Trophoblast cell (in vitro differentiated cells and primary cell): Measurements from ENCODE around the gene TSHZ2.
"Not testable (repeated sequence)": the region's sequence is repeated elsewhere in the genome, so short reads cannot be mapped to it uniquely, and the experiment has no call there.

ENCODE experiments used
- DNase-seq, 2 donors: peaks; one replicate each; pipeline ENCODE4 v3.0.0-alpha.2; 2016
- H2AFZ ChIP-seq: 2 replicates; pipeline ENCODE4 v1.6.1; 2013; ENCODE audit warnings: low read length, moderate library complexity, mild to moderate bottlenecking; ENCODE audit not compliant: insufficient read depth, poor library complexity
- H2AK5ac ChIP-seq: 2 replicates; pipeline ENCODE4 v1.6.1; 2013; ENCODE audit warnings: mild to moderate bottlenecking, low read length
- H2BK120ac ChIP-seq: 2 replicates; pipeline ENCODE4 v1.6.1; 2013; ENCODE audit warnings: low read length, mild to moderate bottlenecking, moderate library complexity; ENCODE audit not compliant: insufficient read depth, poor library complexity
- H2BK12ac ChIP-seq: 2 replicates; pipeline ENCODE4 v1.6.1; 2013; ENCODE audit warnings: mild to moderate bottlenecking, low read length, moderate library complexity
- H2BK5ac ChIP-seq: 2 replicates; pipeline ENCODE4 v1.6.1; 2013; ENCODE audit warnings: low read length, low read depth, moderate library complexity, mild to moderate bottlenecking; ENCODE audit not compliant: poor library complexity
- H3K14ac ChIP-seq: 2 replicates; pipeline ENCODE4 v1.6.1; 2013; ENCODE audit warnings: mild to moderate bottlenecking, low read length
- H3K18ac ChIP-seq: 2 replicates; pipeline ENCODE4 v1.6.1; 2013; ENCODE audit warnings: mild to moderate bottlenecking, low read length
- H3K23ac ChIP-seq: 2 replicates; pipeline ENCODE4 v1.6.1; 2013; ENCODE audit warnings: low read length
- H3K27ac ChIP-seq: 2 replicates; pipeline ENCODE4 v1.5.1; 2013; ENCODE audit warnings: low read depth, mild to moderate bottlenecking, inconsistent platforms, low read length, moderate library complexity
- H3K27me3 ChIP-seq: 2 replicates; pipeline ENCODE4 v1.6.1; 2013; ENCODE audit warnings: inconsistent platforms, mild to moderate bottlenecking, low read length, moderate library complexity; ENCODE audit not compliant: insufficient read depth
- H3K36me3 ChIP-seq, 2 experiments: 1 replicate in 1 of 2; 2 replicates in 1 of 2; pipeline ENCODE4 v1.6.1; 2013; ENCODE audit warnings: low read length in 2 of 2, mild to moderate bottlenecking in 2 of 2, moderate library complexity in 1 of 2; ENCODE audit not compliant: insufficient read depth in 2 of 2, control insufficient read depth in 1 of 2
- H3K4ac ChIP-seq: 2 replicates; pipeline ENCODE4 v1.6.1; 2013; ENCODE audit warnings: low read depth, mild to moderate bottlenecking, low read length, moderate library complexity
- H3K4me1 ChIP-seq, 2 experiments: 1 replicate in 1 of 2; 2 replicates in 1 of 2; pipeline ENCODE4 v1.6.1; 2013; ENCODE audit warnings: low read length in 2 of 2, mild to moderate bottlenecking in 2 of 2, moderate library complexity in 1 of 2; ENCODE audit not compliant: insufficient read depth in 2 of 2, control insufficient read depth in 1 of 2
- H3K4me2 ChIP-seq: 2 replicates; pipeline ENCODE4 v1.6.1; 2013; ENCODE audit warnings: inconsistent platforms, mild to moderate bottlenecking, low read length, moderate library complexity
- H3K4me3 ChIP-seq: 2 replicates; pipeline ENCODE4 v1.5.1; 2013; ENCODE audit warnings: mild to moderate bottlenecking, low read depth, low read length, inconsistent platforms
- H3K79me1 ChIP-seq: one replicate; pipeline ENCODE4 v1.6.1; 2013; ENCODE audit warnings: low read length
- H3K79me2 ChIP-seq: 2 replicates; pipeline ENCODE4 v1.6.1; 2013; ENCODE audit warnings: low read length, mild to moderate bottlenecking; ENCODE audit not compliant: control insufficient read depth, insufficient read depth, poor library complexity
- H3K9ac ChIP-seq: 2 replicates; pipeline ENCODE4 v1.6.1; 2013; ENCODE audit warnings: mild to moderate bottlenecking, low read length
- H3K9me3 ChIP-seq: 2 replicates; pipeline ENCODE4 v1.6.1; 2013; ENCODE audit warnings: low read depth, mild to moderate bottlenecking, control low read depth, inconsistent platforms, low read length; ENCODE audit not compliant: insufficient read depth
- H4K12ac ChIP-seq: 2 replicates; pipeline ENCODE4 v1.6.1; 2013; ENCODE audit warnings: low read depth, mild to moderate bottlenecking, low read length, moderate library complexity
- H4K8ac ChIP-seq: 2 replicates; pipeline ENCODE4 v1.6.1; 2013; ENCODE audit warnings: low read depth, mild to moderate bottlenecking, low read length, moderate library complexity
- H4K91ac ChIP-seq: one replicate; pipeline ENCODE4 v1.6.1; 2013; ENCODE audit warnings: low read depth, mild to moderate bottlenecking, low read length, moderate library complexity
- WGBS: extraction: QIAGEN DNeasy Blood & Tissue Kit; methylation state at CpG from one replicate; pipeline ENCODE4 v1.1.7; 2013; ENCODE audit warnings: missing lambda C conversion rate; ENCODE audit not compliant: insufficient read length, insufficient coverage; ENCODE audit errors: extremely low coverage; 5-methylcytosine and 5-hydroxymethylcytosine counted together

The TSHZ2 gene

DNA sequence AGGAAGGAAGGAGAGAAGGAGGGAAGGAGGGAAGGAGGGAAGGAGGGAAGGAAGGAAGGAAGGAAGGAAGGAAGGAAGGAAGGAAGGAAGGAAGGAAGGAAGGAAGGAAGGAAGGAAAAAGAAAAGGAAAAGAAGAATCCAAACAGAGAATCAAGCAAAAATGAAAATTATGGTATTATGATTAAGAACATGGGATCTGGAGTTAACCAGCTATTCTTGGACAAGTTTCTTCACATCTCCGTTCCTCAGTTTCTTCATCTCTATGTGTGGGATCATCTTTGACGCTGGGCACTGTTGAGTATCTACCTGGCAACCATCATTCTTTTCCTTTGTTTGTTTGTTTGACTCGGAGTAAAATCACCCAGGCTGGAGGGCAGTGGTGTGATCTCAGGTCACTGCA, 549.9 kb downstream of the TSHZ2 start:
- Histone ChIP-seq H3K18ac (no peak overlapping the region), H4K8ac (no peak overlapping the region), H2AK5ac (no peak overlapping the region), H3K23ac (no peak overlapping the region), H2BK120ac (no peak overlapping the region), H3K9ac (no peak overlapping the region), H3K27me3 (no peaks in the 10 kb centered on the region), H2AFZ (no peak overlapping the region), H3K4me3 (no peak overlapping the region), H3K79me1 (no peaks in the 10 kb centered on the region), H3K4me2 (no peak overlapping the region), H3K9me3 (no peaks in the 10 kb centered on the region), H3K27ac (no peak overlapping the region), H2BK12ac (no peak overlapping the region), H3K4ac (no peak overlapping the region), H4K12ac (no peak overlapping the region), H3K4me1 (no peaks in the 10 kb centered on the region), H3K79me2 (no peaks in the 10 kb centered on the region), H4K91ac (no peak overlapping the region), H3K36me3 (no peaks in the 10 kb centered on the region), H2BK5ac (no peak overlapping the region), H3K14ac (no peak overlapping the region)
- no CpG with 5 or more reads among the region's 3 CpGs for WGBS
- DNase-seq, result no peak

DNA sequence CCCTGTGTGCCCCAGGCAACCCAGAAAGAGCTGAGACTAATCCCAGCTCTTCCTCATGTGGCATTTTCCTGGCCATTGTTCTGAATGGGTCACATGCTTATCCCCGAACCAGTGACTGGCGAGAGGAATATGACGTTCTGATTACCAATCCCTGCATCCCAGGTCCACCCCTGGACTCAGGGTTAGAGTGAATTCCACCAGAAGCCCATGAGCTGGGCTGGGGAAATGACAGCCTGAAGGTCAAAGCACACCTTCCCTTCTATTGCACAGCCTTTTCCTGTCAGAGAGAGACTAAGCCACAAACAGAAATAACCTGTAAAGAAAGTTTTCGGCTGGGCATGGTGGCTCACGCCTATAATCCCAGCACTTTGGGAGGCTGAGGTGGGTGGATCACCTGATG, 550.5 kb downstream of the TSHZ2 start:
- Histone ChIP-seq H3K14ac (no peak overlapping the region), H3K4me3 (no peak overlapping the region), H3K27me3 (no peaks in the 10 kb centered on the region), H2AFZ (no peak overlapping the region), H3K4me1 (no peaks in the 10 kb centered on the region), H2AK5ac (no peak overlapping the region), H2BK5ac (no peak overlapping the region), H4K8ac (no peak overlapping the region), H3K9ac (no peak overlapping the region), H3K23ac (no peak overlapping the region), H3K79me2 (no peaks in the 10 kb centered on the region), H2BK12ac (no peak overlapping the region), H2BK120ac (no peak overlapping the region), H4K91ac (no peak overlapping the region), H3K9me3 (no peaks in the 10 kb centered on the region), H3K18ac (no peak overlapping the region), H3K4me2 (no peak overlapping the region), H3K4ac (no peak overlapping the region), H3K36me3 (no peaks in the 10 kb centered on the region), H3K27ac (no peak overlapping the region), H3K79me1 (no peaks in the 10 kb centered on the region), H4K12ac (no peak overlapping the region)
- WGBS, result no CpG with 5 or more reads among the region's 5 CpGs
- no peak for DNase-seq

DNA sequence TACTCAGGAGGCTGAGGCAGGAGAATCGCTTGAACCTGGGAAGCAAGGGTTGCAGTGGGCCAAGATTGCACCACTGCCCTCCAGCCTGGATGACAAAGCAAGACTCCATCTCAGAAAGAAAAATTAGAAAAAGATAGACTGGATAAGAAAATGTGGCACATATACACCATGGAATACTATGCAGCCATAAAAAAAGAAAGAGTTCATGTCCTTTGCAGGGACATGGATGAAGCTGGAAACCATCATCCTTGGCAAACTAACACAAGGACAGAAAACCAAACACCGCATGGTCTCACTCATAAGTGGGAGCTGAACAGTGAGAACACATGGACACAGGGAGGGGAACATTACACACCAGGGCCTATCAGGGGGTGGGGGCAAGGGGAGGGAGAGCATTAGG, 551.5 kb downstream of the TSHZ2 start:
- not testable (repeated sequence) for H4K8ac ChIP-seq, H3K79me2 ChIP-seq, H2BK5ac ChIP-seq, H3K14ac ChIP-seq, DNase-seq, H2AK5ac ChIP-seq, H3K36me3 ChIP-seq, H3K18ac ChIP-seq, H2AFZ ChIP-seq, H3K4me1 ChIP-seq, H3K27me3 ChIP-seq, H3K4ac ChIP-seq, H3K4me2 ChIP-seq, H3K27ac ChIP-seq, H4K12ac ChIP-seq, H3K9ac ChIP-seq, H2BK12ac ChIP-seq, H2BK120ac ChIP-seq, H3K23ac ChIP-seq, H3K9me3 ChIP-seq, H3K79me1 ChIP-seq, H4K91ac ChIP-seq, H3K4me3 ChIP-seq
- no CpG with 5 or more reads among the region's 2 CpGs for WGBS

DNA sequence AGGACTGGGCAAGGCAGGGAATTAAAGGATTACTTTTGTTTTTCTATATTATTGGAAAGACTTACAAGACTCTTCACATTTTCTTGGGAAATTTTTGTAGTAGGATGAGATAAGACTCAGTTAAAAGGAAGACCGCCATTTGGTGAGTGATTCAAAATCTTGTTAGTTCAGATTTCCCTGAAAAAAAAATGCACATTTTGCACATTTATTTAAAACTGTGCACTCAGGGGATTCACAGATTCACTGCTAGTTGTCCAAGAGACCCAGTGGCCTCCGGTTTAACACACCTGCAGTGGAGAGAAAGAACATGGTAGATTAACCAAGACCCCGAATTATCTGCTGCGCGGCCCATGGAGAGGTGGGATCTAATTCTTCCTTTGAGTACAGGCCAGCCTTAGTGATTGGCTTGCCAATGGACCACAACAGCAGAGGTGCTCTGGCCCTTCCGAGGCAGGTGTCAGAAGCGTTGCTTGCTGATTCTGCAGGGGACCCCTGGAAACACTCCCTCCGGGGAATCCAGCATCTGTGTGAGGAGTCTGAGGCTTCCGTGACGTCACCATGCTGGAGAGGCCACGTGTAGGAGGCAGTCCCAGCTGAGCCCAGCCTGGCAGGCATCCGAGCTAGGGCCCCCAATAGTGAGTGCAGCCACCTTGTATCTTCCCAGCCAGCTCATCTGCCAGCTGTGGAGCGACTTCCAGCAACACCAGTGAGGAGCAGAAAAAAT, 552.6 kb downstream of the TSHZ2 start:
- Histone ChIP-seq H3K79me2 (no peaks in the 10 kb centered on the region), H2AK5ac (no peak overlapping the region), H2BK12ac (no peak overlapping the region), H3K79me1 (no peaks in the 10 kb centered on the region), H4K12ac (peak overlapping the region; percentile 60), H3K36me3 (no peaks in the 10 kb centered on the region), H2BK120ac (no peak overlapping the region), H4K8ac (no peak overlapping the region), H3K27me3 (no peaks in the 10 kb centered on the region), H3K27ac (no peak overlapping the region), H3K4me2 (no peak overlapping the region), H3K4ac (no peak overlapping the region), H3K9ac (no peak overlapping the region), H3K14ac (no peak overlapping the region), H3K9me3 (no peaks in the 10 kb centered on the region), H3K4me1 (no peaks in the 10 kb centered on the region), H4K91ac (no peak overlapping the region), H3K23ac (no peak overlapping the region), H2BK5ac (no peak overlapping the region), H3K4me3 (no peak overlapping the region), H3K18ac (no peak overlapping the region), H2AFZ (no peak overlapping the region)
- DNase-seq, result no peak
- WGBS, result no CpG with 5 or more reads among the region's 13 CpGs
